Muscle of leg (tissue), 11 donors: ENCODE data around the gene HOXA11. TPM values are rescaled to one million over a fixed set of nuclear protein-coding genes. Genes with fewer than 3 reads are reported as not detected.

Experiments used
- DNase-seq: peaks from one replicate; pipeline ENCODE4 v3.0.0; 2013
- H3K27ac ChIP-seq: one replicate; pipeline ENCODE4 v1.5.1; 2013; ENCODE audit warnings: mild to moderate bottlenecking, low read length, control low read depth
- H3K27me3 ChIP-seq: one replicate; pipeline ENCODE4 v1.6.1; 2013; ENCODE audit warnings: low read length; ENCODE audit not compliant: control insufficient read depth, insufficient read depth
- H3K36me3 ChIP-seq: one replicate; pipeline ENCODE4 v1.6.1; 2013; ENCODE audit warnings: low read length; ENCODE audit not compliant: control insufficient read depth, insufficient read depth
- H3K4me1 ChIP-seq: one replicate; pipeline ENCODE4 v1.6.1; 2013; ENCODE audit warnings: low read length; ENCODE audit not compliant: control insufficient read depth, insufficient read depth
- H3K4me3 ChIP-seq: one replicate; pipeline ENCODE4 v1.5.1; 2013; ENCODE audit warnings: low read length, control low read depth
- H3K9me3 ChIP-seq: replicated peaks from 2 replicates; pipeline ENCODE4 v1.6.1; 2013; ENCODE audit warnings: low read depth, low read length; ENCODE audit not compliant: control insufficient read depth
- WGBS: methylation state at CpG from one replicate; pipeline ENCODE4 v1.1.5; 2013; ENCODE audit warnings: missing lambda C conversion rate; ENCODE audit not compliant: insufficient coverage; 5-methylcytosine and 5-hydroxymethylcytosine counted together
- polyA plus RNA-seq, 8 donors: library from polyadenylated mRNA; unstranded; fragments of 120-200 nt; gene quantifications; one replicate each; pipeline versions ENCODE4 v1.2.1 to v1.2.3, GENCODE V29; 2013; ENCODE audit warnings: inconsistent platforms in 1 of 8, low replicate concordance in 1 of 8; ENCODE audit not compliant: insufficient read length in 8 of 8, insufficient read depth in 1 of 8
- total RNA-seq: library from RNA; stranded (reverse); fragments of 120-200 nt; gene quantifications from one replicate; pipeline ENCODE4 v1.2.4, GENCODE V29; 2013

HOXA11 gene
- total and polyA plus RNA-seq, 9 donors, result 2.0 to 12.0 (median 6.5) TPM

GRCh38 chr7:27149842-27150567 lies 35.0 kb downstream of the HOXA11 start:
- 31% methylated on average over 7 of the region's 13 CpGs for WGBS
- Histone ChIP-seq H3K4me1 (peaks cover 87% of the 10 kb centered on the region), H3K4me3 (peak overlapping the region; percentile 79), H3K9me3 (no peaks in the 10 kb centered on the region), H3K27ac (peak overlapping the region; percentile 94), H3K27me3 (peaks cover 63% of the 10 kb centered on the region), H3K36me3 (peaks cover 22% of the 10 kb centered on the region)
- no peak for DNase-seq

DNA sequence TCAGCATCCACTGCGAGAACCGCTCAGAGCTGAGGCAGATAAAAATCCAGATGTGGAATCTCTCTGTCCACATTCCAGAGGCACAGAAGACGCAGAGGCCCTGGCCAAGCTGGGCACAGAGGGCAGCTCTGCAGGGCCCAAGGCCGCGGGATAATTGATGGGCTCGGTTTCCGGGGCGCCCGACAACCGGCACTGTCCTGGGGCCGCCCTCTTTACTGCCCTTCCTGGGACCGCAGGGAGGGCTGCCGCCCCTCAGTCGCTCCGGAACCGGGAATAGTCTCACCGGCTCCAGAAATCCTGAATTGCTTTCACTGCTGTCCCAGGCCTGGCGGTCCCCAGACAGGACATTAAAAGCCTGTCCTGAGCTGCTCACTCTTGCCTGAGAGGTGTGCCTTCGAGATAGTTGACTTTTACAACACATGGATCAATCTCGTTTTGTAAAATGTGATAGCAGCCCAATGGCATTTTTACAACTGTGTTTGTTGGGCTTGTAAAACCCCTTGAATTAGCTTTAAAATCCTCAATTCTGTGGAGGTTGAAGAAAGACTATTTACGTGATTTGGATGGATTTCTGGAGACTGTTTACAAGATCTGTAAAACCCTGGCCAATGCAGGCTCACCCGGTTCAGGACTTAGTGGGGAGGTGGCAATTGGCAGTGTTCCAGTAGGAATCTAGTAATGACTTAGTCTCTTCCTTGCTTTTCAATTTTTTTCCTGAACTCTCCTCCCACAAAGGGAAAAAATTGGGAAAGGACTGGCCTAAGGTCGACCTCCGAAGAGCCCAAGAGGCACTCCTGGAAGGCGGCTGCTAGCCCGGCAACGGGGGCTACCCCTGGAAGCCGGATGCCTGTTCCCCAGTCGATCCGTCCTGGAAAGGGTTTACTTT lies 36.0 kb downstream of the HOXA11 start:
- H3K4me1 ChIP-seq, result peaks cover 86% of the 10 kb centered on the region
- H3K36me3 ChIP-seq, result peaks cover 24% of the 10 kb centered on the region
- peak overlapping the region; percentile 79 for H3K4me3 ChIP-seq
- 31% methylated on average over 25 of the region's 30 CpGs for WGBS
- DNase-seq, result peak; percentile 55
- peak overlapping the region; percentile 94 for H3K27ac ChIP-seq
- no peaks in the 10 kb centered on the region for H3K9me3 ChIP-seq
- peaks cover 60% of the 10 kb centered on the region for H3K27me3 ChIP-seq

DNA sequence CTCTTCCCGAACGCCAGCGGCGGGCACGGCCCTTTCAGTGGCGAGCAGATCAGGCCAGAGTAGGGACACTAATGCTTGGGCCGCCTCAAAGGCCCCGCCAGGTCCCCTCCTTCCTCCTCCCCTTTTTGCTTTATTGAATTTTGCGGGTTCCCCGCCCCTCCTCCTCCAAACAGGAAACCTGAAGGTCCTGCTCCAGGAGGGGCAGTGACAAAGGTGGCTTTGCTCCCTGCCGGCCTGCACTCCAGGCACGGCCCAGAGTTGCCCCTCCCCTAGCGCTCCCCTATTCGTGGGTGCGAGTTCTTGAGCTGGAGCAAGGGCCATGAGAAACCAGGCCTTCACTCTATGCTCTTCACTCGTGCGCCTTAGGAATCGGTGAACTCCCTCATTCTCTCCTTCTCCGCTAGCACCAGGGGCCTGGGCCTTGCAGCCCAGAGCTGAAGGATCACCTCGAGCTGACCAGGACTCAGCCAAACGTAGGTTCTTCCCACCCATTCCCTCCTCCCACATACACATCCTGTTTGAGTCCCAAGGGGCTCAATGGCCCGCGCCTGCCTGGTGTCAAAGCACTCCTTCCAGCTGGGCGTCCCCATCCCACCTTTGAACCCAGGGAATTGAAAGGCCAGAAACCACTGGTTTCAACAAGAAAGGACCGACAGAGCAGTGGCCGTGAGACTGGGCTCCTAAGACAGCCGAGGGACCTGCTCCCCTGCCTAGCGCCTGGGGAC lies 36.8 kb downstream of the HOXA11 start:
- Histone ChIP-seq H3K9me3 (no peaks in the 10 kb centered on the region), H3K36me3 (peaks cover 25% of the 10 kb centered on the region), H3K27ac (peak overlapping the region; percentile 94), H3K4me1 (peaks cover 84% of the 10 kb centered on the region), H3K4me3 (peak overlapping the region; percentile 79), H3K27me3 (peaks cover 57% of the 10 kb centered on the region)
- DNase-seq, result peak; percentile 64
- WGBS, result 14% methylated on average over 28 of the region's 28 CpGs

- whole genome bisulfite sequencing, result 19% methylated on average over 63 of the region's 63 CpGs
- Histone ChIP-seq H3K9me3 (no peaks in the 10 kb centered on the region), H3K36me3 (peaks cover 28% of the 10 kb centered on the region), H3K27ac (peak within 1 kb of the TSS; percentile 94), H3K4me3 (peak within 1 kb of the TSS; percentile 79), H3K4me1 (peaks cover 79% of the 10 kb centered on the region), H3K27me3 (peaks cover 52% of the 10 kb centered on the region)
- DNase-seq, result peak; percentile 84
Observed at GRCh38 chr7:27147199-27148030, 37.6 kb downstream of the HOXA11 start, which contains the start of gene HOXA6. HOXA6 (minus strand) TSS chr7:27147774; CDS start chr7:27147749, 25 bp downstream.

DNA sequence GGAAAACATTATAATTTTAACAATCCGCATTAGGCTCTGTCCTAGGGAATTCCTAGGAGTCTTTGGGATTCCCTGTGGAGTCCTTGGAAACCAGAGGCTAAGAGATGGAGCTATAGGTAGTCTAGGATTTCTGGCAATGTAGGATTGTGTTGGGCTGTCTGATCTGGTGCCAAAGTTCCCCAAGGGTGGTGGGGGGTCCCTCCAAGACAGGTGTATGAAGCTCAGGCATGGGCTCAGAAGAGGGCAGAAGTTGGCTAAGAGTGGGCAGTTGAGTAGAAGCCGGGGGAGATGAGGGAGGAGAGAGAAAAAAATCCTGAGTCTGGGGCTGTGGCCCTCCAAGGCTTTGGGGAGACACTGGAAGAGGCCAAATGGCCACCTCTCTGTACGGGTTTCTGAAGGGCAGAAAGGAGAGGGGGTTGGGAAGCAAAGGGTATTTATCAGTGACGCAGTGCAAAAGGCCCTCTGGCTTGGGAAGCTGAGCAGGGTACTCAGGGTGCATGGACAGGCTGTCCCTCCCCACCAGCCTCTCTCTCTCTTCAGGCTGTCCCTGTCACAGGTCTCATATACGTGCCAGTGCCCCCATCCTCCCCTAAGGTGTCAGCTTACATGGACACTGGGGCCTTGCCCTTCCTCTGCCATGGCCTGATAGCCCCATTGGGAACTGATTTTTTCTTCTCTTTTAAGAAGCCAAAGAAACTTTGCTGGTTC lies 38.4 kb downstream of the HOXA11 start:
- peaks cover 72% of the 10 kb centered on the region for H3K4me1 ChIP-seq
- no peaks in the 10 kb centered on the region for H3K9me3 ChIP-seq
- peak overlapping the region; percentile 94 for H3K27ac ChIP-seq
- 78% methylated on average over 4 of the region's 5 CpGs for WGBS
- peak overlapping the region; percentile 79 for H3K4me3 ChIP-seq
- peaks cover 47% of the 10 kb centered on the region for H3K27me3 ChIP-seq
- DNase-seq, result peak; percentile 48
- peaks cover 35% of the 10 kb centered on the region for H3K36me3 ChIP-seq

- 60% methylated on average over 1 of the region's 11 CpGs for WGBS
Observed at GRCh38 chr7:27145914-27146412, 39.1 kb downstream of the HOXA11 start.

GRCh38 chr7:27145165-27145913 lies 39.7 kb downstream of the HOXA11 start:
- 71% methylated on average over 42 of the region's 47 CpGs for WGBS
- Histone ChIP-seq H3K4me1 (peaks cover 66% of the 10 kb centered on the region), H3K4me3 (no peak overlapping the region), H3K36me3 (peaks cover 40% of the 10 kb centered on the region), H3K27me3 (peaks cover 37% of the 10 kb centered on the region), H3K27ac (peak overlapping the region; percentile 59), H3K9me3 (no peaks in the 10 kb centered on the region)
- no peak for DNase-seq

More at GRCh38 chr7:27145914-27146412, 39.1 kb downstream of the HOXA11 start:
- Histone ChIP-seq H3K27ac (peak overlapping the region; percentile 94), H3K4me1 (peaks cover 65% of the 10 kb centered on the region), H3K9me3 (no peaks in the 10 kb centered on the region), H3K4me3 (no peak overlapping the region), H3K27me3 (peaks cover 40% of the 10 kb centered on the region), H3K36me3 (peaks cover 37% of the 10 kb centered on the region)
- no peak for DNase-seq

DNA sequence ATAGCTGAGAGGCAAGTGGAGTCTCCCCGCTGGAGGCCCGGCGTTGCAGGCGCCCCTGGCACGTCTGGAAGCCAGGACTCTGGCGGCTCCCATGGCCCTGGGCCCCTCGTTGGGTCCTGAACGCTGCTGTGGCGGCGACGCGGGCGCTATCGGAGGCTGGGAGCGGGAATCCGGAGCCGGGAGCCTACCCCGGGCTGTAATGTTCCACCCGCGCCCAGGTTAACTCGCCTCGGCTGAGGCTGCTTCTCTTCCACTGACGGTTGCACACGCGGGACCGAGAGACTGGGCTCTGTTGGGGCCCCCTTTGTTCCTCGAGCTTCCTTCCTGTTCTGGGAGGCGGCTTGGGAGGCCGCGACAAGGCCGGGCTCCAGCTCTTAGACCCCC lies 40.3 kb downstream of the HOXA11 start:
- Histone ChIP-seq H3K4me1 (peaks cover 62% of the 10 kb centered on the region), H3K27me3 (peaks cover 37% of the 10 kb centered on the region), H3K27ac (peak overlapping the region; percentile 59), H3K4me3 (peak overlapping the region; percentile 5), H3K36me3 (peaks cover 40% of the 10 kb centered on the region), H3K9me3 (no peaks in the 10 kb centered on the region)
- 44% methylated on average over 31 of the region's 31 CpGs for WGBS
- no peak for DNase-seq
